Fibroblast of upper back skin (primary cell): ENCODE results near the gene ZC3H10.
"Not testable (repeated sequence)": the region's sequence is repeated elsewhere in the genome, so short reads cannot be mapped to it uniquely, and the experiment has no call there.

Experiments
- DNase-seq: peaks from one replicate; pipeline ENCODE4 v3.0.0-alpha.2; 2013

Gene ZC3H10

GRCh38 chr12:56117778-56118687 lies at the start of gene ZC3H10:
Gene ZC3H10, plus strand, starts transcription at chr12:56118266. Its CDS starts 2,297 bp downstream, at chr12:56120563.
- peak; percentile 99 for DNase-seq

GRCh38 chr12:56071648-56072047 lies 46.4 kb upstream of the ZC3H10 start:
- peak; percentile 25 for DNase-seq

- no peak for DNase-seq
Observed at GRCh38 chr12:56074396-56074795, 43.7 kb upstream of the ZC3H10 start.

- not testable (repeated sequence) for DNase-seq
Observed at GRCh38 chr12:56077966-56078365, 40.1 kb upstream of the ZC3H10 start.

DNA sequence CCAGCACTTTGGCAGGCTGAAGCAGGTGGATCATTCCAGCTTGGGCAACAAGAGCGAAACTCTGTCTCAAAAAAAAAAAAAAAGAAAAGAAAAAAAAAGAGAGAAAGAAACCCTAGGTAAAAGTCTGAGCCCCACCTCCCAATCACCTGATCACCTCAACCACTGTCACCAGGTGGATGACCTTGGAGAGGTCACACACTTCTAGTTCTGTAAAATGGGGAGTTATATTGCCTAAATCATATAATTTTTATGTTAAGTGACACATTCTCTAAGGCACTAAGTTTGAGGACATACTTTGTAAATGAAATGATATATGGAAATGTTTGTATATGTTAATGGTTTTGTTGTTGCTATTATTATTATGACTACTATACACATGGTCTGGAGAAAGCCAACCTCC lies 39.6 kb upstream of the ZC3H10 start:
- DNase-seq, result no peak

DNA sequence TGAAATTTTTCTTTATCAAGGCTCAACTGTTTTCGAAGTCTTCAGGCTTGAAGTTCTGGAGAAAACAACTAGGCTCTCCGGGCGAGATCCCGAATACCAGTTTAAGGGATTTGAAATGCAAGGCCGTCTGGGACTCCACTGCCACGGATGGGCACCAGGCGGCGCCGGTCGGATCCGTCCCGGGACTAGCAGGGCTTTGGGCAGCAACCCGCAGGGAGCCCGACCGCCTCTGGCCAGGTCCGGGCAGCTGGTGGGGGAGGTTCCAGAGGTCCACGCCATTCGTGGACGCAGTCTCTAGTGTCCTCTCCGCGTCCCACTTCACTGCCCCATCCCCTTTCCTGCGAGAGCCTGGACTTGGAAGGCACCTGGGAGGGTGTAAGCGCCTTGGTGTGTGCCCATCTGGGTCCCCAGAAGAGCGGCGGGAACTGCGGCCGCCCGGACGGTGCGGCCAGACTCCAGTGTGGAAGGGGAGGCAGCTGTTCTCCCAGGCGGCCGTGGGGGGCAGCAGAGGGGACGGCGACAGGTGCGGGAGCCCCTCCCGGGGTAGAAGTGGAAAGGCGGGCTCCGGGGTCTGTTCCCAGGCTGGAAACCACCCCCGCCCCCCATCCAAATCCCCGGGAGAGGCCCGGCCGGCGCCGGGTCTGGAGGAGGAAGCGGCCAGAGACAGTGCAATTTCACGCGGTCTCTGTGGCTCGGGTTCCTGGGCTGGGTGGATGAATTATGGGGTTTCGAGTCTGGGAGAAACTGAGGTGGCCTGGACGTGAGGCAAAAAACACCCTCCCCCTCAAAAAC lies 38.9 kb upstream of the ZC3H10 start:
- DNase-seq, result peak; percentile 55

- DNase-seq, result peak; percentile 72
Observed at GRCh38 chr12:56079723-56080555, 38.1 kb upstream of the ZC3H10 start, which contains the start of gene ERBB3. Gene ERBB3, plus strand, starts transcription at chr12:56080165. Its CDS starts 136 bp downstream, at chr12:56080301.

- no peak for DNase-seq
Observed at GRCh38 chr12:56080556-56081138, 37.4 kb upstream of the ZC3H10 start.

DNA sequence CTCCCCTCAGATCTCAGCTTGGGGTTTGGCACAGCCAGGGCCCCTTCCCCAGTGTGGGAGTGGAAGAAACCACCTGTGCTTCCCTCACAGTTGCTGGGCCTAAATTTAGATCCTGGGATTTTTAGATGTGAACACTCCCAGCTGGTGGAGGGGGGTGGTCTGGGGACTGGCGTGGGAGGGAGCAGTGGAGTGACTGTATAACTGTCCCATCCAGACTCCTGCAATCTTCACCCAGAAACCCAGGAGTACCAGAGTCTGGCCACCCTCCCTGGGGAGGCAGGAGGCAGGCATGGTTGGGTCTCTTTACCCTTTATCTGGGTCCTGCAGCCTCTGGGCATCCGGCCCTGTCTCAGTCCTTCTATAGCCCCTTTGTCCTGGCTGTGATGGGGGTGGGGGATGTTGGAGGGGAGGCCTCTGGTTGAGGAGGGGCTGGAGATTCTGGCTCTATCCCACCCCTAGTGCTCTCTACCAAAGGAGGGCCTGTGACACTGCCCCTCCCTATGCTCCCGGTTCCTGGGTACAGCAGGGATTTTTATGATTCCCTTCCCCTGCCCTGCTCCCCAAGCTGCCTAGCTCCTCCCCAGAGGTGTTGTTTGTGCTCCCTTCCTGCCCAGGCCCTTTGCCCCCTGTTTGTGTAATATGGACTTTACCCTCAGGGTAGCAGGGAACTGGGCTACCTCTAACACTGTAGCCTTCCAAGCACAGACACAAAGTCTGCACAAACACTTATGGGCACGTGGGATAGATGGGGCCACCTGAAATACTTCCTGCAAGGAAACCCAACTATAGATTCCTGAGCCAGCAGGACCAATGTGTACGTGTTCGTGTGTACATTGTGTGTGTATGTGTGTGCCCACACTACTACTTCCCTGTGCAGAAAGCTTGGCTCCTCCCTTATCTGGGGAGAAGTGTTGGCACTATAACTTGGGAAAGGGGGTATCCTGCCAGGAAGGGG lies 36.4 kb upstream of the ZC3H10 start:
- DNase-seq, result no peak

- DNase-seq, result no peak
Observed at GRCh38 chr12:56082382-56082781, 35.7 kb upstream of the ZC3H10 start.

DNA sequence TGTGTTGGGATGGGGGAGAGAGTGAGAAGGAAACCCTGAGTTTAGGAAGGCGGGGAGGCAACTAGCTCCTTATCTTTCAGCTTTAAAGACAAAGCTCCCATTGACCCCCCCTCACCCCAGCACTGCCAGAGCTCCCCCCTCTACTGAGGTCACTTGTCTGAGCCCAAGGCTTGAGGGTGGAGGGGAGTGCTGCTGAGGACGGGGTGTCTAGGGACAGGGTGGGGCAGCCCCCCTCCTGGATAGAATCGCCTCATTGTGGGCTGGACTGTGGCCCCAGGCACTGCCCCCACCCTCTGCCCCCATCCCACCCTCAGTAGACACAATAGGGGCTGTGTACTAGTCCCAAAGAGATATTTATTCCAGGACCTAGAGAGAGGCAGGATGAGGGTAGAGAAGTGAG lies 35.1 kb upstream of the ZC3H10 start:
- DNase-seq, result no peak

- no peak for DNase-seq
Observed at GRCh38 chr12:56084958-56085543, 33.0 kb upstream of the ZC3H10 start.

DNA sequence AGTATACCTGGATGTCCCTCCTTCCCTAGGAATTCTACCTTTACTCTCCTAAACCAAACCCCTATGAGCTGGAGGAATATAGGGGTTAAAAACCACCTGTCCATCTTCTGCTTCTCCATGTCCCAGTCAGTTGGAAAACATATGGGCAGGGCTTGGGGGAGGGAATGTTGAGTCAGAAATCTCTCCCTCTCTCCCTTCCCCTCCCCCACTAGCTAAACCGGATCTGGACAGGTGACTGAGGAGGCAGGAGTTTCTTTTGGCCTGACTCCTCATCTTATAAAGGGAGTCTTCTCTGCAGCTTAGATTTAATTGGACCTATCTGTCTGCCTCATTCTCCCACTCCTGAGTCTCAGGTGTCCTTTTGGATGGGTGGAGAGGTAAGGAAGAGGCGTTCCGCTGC lies 32.0 kb upstream of the ZC3H10 start:
- DNase-seq, result no peak

GRCh38 chr12:56086608-56087007 lies 31.5 kb upstream of the ZC3H10 start:
- peak; percentile 7 for DNase-seq

GRCh38 chr12:56087220-56087619 lies 30.8 kb upstream of the ZC3H10 start:
- DNase-seq, result no peak

DNA sequence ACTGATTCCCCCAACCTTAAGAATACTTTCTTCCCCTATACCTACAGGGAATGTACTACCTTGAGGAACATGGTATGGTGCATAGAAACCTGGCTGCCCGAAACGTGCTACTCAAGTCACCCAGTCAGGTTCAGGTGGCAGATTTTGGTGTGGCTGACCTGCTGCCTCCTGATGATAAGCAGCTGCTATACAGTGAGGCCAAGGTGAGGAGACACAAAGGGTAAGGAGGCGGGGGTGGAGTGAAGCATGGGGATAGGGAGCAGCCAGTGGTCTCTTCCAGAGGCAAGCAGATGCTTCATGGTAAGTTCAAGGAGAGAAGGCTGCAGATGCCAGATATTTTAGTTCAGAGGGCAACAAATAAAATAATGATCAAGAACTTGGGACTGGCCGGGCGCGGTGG lies 20.3 kb upstream of the ZC3H10 start:
- no peak for DNase-seq

- no peak for DNase-seq
Observed at GRCh38 chr12:56098592-56098991, 19.5 kb upstream of the ZC3H10 start.

GRCh38 chr12:56099787-56100186 lies 18.3 kb upstream of the ZC3H10 start:
- no peak for DNase-seq

DNA sequence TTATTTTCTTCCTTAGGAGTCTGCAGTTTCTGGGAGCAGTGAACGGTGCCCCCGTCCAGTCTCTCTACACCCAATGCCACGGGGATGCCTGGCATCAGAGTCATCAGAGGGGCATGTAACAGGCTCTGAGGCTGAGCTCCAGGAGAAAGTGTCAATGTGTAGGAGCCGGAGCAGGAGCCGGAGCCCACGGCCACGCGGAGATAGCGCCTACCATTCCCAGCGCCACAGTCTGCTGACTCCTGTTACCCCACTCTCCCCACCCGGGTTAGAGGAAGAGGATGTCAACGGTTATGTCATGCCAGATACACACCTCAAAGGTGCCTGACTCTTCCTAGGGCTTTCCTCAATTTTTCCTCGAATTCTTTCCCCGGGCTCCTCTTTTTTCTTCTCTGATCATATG lies 17.0 kb upstream of the ZC3H10 start:
- no peak for DNase-seq

DNA sequence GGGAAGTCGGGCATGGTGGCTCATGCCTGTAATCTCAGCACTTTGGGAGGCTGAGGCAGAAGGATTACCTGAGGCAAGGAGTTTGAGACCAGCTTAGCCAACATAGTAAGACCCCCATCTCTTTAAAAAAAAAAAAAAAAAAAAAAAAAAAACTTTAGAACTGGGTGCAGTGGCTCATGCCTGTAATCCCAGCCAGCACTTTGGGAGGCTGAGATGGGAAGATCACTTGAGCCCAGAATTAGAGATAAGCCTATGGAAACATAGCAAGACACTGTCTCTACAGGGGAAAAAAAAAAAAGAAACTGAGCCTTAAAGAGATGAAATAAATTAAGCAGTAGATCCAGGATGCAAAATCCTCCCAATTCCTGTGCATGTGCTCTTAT lies 15.4 kb upstream of the ZC3H10 start:
- no peak for DNase-seq
